Stimulated activated naive CD4-positive, alpha-beta T cell treated with Interleukin-2 at 50 U/mL for 16 hours (primary cell): Measurements from ENCODE around the gene RNF148.

ENCODE experiments used
- DNase-seq: peaks from one replicate; lab custom pipeline; 2025; lab: John Stamatoyannopoulos, UW

RNF148 gene, protein sequence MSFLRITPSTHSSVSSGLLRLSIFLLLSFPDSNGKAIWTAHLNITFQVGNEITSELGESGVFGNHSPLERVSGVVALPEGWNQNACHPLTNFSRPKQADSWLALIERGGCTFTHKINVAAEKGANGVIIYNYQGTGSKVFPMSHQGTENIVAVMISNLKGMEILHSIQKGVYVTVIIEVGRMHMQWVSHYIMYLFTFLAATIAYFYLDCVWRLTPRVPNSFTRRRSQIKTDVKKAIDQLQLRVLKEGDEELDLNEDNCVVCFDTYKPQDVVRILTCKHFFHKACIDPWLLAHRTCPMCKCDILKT

DNA sequence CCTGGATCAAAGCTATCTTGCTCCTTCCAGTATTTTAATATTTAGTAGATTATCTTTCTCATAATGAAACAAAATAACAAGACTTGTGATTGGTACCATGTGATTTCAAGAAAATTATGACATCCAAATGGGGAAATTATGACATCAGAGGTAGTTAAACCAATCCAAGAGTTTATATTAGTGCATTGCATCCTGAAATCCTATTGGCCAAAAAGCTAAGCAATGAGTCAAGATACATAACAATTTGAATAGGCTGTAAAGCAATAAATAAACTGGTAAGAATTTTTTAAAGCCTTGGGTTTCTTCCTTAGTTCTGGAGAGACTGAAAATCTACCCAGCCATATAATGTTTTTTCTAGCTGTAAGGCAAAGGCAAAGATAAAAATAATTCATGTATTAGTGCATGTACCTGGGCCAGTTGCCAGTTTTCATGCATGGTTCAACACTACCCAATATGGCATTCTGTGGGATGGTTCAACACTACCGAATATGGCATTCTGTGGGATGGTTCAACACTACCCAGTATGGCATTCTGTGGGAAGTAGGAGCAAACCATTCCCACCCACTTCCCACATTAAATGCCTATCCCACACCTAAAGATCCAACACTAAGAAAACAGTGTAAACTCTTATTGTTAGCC lies at the start of gene RNF148:
Gene RNF148 (minus strand): TSS at position 51 of the 639 bp plus-strand sequence. CDS start 172 bp downstream, outside the sequence.
- no peak for DNase-seq

DNA sequence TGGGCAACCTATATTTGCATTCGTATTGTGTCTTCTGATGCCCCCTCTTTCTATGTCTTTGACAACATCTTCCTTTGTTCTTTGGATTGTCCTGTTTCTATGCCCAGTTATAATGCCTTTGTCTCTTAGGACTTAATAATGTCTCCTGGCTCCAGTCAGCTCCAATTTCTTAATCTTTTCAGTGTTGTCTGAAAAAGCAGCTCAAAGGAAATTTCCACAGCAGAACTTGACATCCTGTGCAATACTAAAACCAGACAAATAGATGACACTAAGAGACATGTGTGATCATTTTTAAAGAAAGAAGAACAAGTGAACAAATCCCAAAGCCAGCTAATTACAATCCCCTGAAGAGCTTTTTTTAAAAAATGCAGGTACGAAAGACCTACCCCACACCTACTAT lies 47.7 kb upstream of the RNF148 start:
- DNase-seq: no peak

DNA sequence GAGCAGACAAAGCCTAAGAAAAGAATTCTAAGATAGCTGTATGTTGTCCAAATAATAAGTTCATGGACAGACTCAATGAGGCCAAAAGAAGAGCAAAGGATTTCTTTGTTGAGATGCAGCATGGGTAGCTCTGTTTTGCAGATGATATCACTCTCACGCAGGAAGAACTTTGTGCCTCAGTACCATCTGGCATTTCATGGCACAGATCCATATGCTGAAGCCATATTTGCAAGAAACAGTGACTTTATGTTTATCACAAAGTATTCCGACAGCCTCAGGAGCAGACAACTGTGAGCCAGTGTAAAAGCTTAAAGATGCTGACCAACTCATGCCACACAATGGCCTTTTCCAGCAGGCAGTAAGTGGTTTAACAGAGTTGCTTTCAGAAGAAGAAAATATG lies 45.5 kb upstream of the RNF148 start:
- no peak for DNase-seq

- DNase-seq: no peak
These were observed 44.2 kb upstream of the RNF148 start for GRCh38 chr7:122746948-122747347.

- no peak for DNase-seq
These were observed 40.5 kb upstream of the RNF148 start for GRCh38 chr7:122743211-122743610.

GRCh38 chr7:122738947-122739346 lies 36.2 kb upstream of the RNF148 start:
- DNase-seq: no peak

- DNase-seq: no peak
These were observed 33.5 kb upstream of the RNF148 start for GRCh38 chr7:122736183-122736582.

DNA sequence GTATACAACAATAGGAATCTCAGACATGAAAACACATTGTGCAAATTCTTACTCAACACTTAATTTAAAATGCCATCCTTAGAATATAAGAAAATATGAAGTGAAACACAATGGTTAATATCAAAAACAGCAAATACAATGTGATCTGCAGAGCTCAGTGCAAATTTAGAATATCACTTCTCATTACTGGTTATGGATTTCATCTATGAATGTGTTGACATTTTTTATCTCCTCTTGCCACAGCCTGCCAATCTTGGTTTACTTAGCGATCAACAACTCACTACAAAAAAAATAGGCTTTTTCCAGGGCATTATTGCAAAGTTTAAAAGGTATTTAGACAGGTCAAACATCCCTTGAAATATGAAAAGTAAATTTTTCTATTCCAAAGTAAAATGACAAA lies 25.0 kb upstream of the RNF148 start:
- DNase-seq: no peak

DNA sequence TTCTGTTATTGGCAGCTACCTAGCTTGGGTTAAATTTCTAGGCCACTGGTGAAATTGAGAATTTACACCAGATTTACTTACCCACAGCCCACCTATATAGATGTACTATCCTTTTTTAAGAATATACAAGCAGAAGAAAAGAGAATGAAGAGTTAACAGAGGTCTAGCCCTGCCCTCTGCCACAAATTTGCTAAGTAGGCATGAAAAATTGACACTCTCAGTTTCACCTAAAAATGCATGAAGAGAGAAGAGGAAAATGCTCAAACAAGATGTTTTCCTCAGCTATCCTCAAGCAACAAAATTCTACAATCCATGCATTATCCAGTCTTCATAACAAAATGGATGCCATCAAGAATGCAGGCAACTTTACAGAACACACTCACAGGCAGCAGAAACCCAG lies 24.6 kb upstream of the RNF148 start:
- DNase-seq: no peak

- no peak for DNase-seq
These were observed 24.2 kb upstream of the RNF148 start for GRCh38 chr7:122726881-122727280.

GRCh38 chr7:122724366-122724765 lies 21.6 kb upstream of the RNF148 start:
- no peak for DNase-seq

DNA sequence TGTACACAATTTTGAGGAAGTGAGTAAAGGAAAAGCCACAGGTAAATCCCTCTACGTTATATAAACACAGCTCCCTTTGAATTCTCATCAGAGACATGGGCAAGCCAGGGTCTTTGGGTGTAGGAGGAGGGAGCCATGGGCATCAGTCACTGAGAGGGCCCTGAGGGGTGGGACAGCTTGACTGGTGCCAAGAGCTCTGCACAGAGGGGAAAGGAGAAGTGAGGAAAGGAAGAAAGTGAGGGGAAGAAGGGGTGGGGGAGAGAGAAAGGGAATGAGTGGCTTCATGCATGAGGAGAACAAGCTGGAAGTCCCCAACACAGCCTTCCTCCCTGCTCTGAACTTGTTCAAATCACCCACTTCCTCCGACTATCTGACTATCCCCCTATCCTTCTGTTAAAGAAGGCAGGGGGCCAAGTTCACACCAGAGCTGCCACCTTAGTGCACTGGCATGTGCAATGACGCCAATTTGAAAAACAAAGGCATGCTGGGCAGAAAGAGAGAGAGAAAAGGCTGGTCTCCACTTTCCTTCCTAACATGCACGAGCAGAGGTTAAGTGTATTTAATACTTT lies 16.4 kb upstream of the RNF148 start:
- DNase-seq: no peak

DNA sequence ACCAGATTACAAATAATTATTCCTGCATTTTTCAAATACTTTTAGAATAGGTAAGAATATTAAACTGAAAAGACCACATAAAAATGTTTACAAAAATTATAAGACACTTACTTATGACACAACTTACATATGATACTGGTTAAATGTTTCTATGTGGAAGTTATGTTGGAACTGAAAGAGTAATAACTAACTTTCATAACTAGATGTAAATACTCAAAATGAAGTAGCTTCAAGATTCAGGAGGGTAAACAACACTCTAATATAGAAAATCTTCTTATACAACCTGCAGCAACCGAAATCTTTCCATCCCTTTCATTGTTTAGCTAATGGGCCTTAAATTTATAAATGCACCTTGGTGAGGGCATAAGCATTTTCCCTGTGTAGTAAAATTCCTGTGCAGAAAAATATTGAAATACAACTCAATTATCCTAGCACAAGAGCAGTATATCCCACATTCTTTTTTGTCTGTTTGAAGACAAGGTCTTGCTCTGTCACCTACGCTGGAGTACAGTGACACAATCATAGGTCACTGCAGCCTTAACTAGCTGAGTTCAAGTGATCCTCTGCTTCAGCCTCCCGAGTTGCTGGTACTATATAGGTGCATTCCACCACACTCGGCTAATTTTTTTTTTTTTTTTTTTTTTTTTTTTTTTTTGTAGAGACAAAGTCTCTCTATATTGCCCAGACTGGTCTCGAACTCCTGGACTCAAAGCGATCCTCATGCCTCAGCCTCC lies 14.8 kb upstream of the RNF148 start:
- DNase-seq: no peak

DNA sequence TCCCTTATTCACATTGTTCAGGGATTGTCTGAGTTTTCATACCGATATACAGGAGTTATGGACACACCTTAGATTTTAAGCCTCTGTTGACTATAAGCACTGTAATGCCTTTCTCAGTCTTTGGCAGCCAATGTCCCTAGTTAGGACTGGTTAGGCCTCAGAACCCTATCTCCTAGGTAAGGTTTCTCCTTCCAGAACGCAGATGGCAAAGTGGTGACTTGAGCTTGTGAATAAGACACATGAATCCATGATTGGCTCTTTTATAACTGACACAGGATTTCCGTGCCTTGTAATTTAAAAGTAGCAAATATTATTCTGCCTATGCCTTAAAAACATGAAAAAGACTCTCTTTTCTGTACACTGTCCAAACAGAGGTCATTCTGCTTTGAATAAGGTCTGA lies 12.5 kb upstream of the RNF148 start:
- DNase-seq: no peak

DNA sequence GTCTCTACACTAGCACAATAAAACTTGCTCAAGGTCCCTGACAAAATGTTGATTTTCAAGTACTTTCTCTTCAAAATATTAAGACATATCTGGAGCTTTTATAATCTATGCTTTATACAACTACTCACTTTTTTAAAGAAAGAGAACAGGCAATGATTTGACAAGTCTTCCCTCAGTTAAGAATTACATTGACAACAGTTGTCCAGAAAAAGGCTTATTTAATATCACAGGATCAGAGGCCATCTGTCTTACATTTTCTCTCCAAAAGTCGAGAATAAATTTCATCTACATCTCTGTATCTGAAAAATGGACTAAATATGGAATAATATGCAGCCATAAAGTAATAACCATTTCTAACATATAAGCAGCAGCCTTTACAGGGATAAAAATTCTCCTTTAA lies 8.2 kb upstream of the RNF148 start:
- DNase-seq: no peak

DNA sequence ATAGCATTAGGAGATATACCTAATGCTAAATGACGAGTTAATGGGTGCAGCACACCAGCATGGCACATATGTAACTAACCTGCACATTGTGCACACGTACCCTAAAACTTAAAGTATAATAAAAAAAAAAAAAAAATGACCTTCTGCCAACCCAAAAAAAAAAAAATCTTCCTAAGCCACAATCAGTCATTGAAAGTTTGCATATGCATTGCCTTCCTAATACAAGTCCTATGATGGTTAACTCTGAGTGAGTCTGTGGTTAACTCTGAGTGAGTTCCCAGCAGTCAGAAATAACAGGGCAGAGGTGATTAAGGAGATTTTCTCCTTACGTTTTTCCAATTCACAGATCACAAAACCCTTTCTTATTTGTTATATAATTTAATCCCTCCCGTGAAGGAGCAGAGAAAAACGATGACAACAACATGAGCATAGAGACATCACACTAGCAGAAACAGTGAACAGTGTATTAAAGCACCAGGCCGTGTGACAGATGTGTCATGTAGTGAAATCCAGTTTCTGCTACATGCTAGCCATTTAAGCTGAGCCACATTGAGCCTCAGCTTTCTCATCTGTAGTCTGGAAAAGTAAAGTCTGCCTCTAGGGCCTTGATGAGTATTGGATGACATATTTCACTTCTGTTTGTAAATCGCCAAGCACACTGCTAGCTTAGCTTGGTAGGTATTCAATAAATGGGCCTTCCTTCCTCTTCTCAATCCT lies 7.4 kb upstream of the RNF148 start:
- DNase-seq: no peak

- DNase-seq: no peak
These were observed 4.1 kb upstream of the RNF148 start for GRCh38 chr7:122706836-122707235.

DNA sequence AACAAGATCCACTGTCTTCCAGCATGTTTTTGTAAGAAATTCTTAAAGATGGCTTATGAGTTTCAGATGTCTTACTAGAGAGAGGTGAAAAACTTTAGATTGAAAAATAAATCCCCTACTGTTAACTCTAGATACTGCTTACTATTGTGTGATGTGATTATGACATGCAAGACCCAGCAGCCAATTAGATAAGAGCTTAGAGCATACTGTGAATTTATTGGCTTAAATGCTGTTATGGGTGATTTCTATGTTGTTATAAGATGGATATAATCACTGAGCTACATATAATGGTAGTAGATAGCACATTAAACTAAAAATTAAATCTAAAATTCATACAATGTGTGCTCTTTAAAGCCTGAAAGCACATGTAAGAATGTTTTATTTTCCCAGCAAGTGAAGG lies 3.7 kb downstream of the RNF148 start, which contains the start of gene RNF133:
Gene RNF133 (minus strand): TSS at position 101 of the 400 bp plus-strand sequence. CDS start 199 bp downstream, outside the sequence.
- no peak for DNase-seq

DNA sequence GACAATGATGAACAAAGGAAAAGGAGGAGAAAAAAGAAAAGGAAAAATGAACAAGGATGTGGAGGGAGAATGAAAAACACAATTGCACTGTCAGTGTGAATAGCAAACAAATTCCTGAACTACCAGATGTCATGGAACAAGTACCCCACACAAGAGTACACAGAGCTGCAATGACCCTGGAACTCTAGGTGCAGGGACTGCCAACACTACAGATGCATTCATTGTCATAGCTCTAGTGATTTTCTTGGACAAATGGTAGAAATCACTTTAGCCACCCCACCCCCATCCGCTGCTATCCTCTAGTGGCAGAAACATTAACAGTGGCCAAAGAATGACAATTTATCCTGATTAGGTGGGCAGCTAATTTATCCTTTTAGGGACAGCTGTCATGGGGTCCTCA lies 6.9 kb downstream of the RNF148 start:
- DNase-seq: no peak

GRCh38 chr7:122694697-122695096 lies 8.0 kb downstream of the RNF148 start:
- no peak for DNase-seq

GRCh38 chr7:122692769-122693309 lies 9.9 kb downstream of the RNF148 start:
- DNase-seq: no peak
